Measurements from ENCODE around the gene FOXP1.

FOXP1 gene

GRCh38 chr3:71466483-71466882, 117.0 kb downstream of the FOXP1 start:
- Mint-ChIP-seq H3K4me3 (no peak overlapping the region), H3K27me3 (ENCODE audit: low read depth) (peaks cover 5% of the 10 kb centered on the region), H3K4me1 (ENCODE audit: low read depth) (peaks cover 3% of the 10 kb centered on the region), H3K9me3 (no peaks in the 10 kb centered on the region), H3K36me3 (ENCODE audit: low read depth) (peaks cover 3% of the 10 kb centered on the region), H3K27ac (no peak overlapping the region)

GRCh38 chr3:71465371-71466036, 118.0 kb downstream of the FOXP1 start:
- peaks cover 3% of the 10 kb centered on the region for H3K36me3 Mint-ChIP-seq (ENCODE audit: low read depth)
- H3K27me3 Mint-ChIP-seq (ENCODE audit: low read depth): peaks cover 12% of the 10 kb centered on the region
- peaks cover 8% of the 10 kb centered on the region for H3K4me1 Mint-ChIP-seq (ENCODE audit: low read depth)
- H3K9me3 Mint-ChIP-seq: no peaks in the 10 kb centered on the region
- H3K27ac Mint-ChIP-seq: no peak overlapping the region
- H3K4me3 Mint-ChIP-seq: no peak overlapping the region

DNA sequence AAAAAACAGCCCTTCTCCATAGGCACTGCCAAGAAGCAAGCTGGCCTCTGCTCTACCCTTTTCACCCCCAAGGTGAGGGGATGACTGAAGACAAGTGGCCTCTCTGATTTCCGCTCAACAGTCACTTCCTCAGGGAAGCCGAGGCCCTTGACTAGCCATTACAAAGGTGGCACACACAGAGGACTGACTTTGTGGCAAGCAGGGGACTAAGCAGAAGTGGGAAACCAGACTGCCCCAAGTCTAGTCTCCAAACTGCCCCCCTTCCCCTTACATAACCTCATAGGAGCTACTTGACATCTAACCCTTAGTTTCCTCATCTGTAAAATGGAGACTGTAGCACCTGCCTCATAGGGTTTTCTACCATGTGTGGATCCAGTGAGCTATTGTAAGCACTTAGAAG, 118.9 kb downstream of the FOXP1 start:
- peaks cover 8% of the 10 kb centered on the region for H3K4me1 Mint-ChIP-seq (ENCODE audit: low read depth)
- H3K4me3 Mint-ChIP-seq: no peak overlapping the region
- H3K27ac Mint-ChIP-seq: no peak overlapping the region
- H3K36me3 Mint-ChIP-seq (ENCODE audit: low read depth): peaks cover 3% of the 10 kb centered on the region
- H3K9me3 Mint-ChIP-seq: no peaks in the 10 kb centered on the region
- H3K27me3 Mint-ChIP-seq (ENCODE audit: low read depth): peaks cover 12% of the 10 kb centered on the region

DNA sequence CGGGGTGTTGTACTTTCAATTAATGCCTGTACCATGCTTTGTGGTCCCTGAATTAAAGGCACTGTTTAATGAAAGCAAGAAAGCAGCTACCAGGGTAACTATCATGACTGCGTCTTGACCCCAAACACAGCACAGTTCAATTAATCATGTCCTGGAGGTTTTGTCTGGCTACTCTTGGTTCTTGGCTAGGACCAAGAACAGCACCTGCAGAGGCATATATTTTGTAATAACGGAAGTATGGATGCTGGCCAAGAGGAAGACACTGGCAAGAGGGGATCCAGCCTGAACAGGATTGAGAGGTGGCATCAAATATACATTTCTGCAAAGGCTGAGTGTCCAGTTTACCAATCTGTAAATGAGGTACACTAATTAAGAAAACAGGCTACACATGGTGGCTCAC, 119.9 kb downstream of the FOXP1 start:
- Mint-ChIP-seq H3K9me3 (no peaks in the 10 kb centered on the region), H3K36me3 (ENCODE audit: low read depth) (peaks cover 3% of the 10 kb centered on the region), H3K27me3 (ENCODE audit: low read depth) (peaks cover 13% of the 10 kb centered on the region), H3K4me3 (no peak overlapping the region), H3K27ac (no peak overlapping the region), H3K4me1 (ENCODE audit: low read depth) (peaks cover 8% of the 10 kb centered on the region)

DNA sequence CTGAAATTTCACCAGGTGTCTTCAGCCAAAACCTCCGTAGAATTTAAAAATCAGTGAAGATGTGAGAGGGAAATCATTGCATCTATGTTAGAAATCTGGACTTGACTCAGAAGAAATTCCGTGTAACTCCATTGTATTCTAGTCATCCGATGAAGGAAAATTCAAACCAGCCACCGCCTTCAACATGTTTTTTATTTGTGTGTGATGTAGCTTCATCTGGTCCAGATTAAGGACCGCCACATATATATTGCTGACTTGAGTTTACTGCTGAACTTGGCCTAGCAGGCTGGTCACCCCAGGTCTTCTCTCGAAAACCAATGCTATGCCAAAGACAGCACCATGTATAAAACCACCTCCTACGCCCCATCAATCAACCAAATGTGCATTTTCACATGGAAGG, 120.9 kb downstream of the FOXP1 start:
- peaks cover 17% of the 10 kb centered on the region for H3K27me3 Mint-ChIP-seq (ENCODE audit: low read depth)

DNA sequence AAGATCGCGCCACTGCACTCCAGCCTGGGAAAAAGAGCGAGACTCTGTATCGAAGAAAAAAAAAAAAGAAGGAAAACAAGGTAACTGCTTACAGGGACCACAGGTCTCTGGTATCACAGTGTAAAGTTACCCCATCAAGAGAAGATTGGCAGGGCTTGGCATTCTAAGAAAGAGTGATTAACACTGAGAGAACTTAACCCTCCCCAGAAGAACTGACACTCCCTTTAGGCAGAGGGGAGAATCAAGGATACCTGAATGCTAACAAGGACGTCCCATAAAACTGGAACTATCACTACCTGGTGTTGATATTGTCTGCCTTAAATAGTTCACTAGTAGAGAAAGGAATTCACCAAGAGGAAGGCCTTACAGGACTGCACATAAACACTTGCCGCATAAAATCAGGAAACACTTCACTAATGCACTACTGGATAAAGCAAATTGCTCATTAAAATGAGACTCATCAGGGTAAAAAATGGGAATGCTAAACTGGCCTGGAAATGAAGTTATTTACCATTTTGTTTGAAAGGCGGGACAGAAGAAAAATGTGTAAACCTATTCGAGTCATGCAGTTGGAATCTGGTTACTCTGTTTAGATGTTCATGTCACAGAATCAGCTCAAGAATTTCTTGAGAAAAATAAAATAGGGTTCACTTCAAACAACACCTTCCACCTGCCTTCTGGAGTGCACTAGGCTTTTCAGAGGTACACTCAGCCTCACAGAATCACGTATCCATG, 121.6 kb downstream of the FOXP1 start:
- Mint-ChIP-seq H3K36me3 (ENCODE audit: low read depth) (peaks cover 3% of the 10 kb centered on the region), H3K4me1 (ENCODE audit: low read depth) (peaks cover 17% of the 10 kb centered on the region), H3K4me3 (no peak overlapping the region), H3K27me3 (ENCODE audit: low read depth) (peaks cover 21% of the 10 kb centered on the region), H3K27ac (no peak overlapping the region), H3K9me3 (no peaks in the 10 kb centered on the region)

More for the DNA sequence above, 120.9 kb downstream of the FOXP1 start:
- Mint-ChIP-seq H3K36me3 (ENCODE audit: low read depth) (peaks cover 3% of the 10 kb centered on the region), H3K27ac (no peak overlapping the region), H3K4me1 (ENCODE audit: low read depth) (peaks cover 14% of the 10 kb centered on the region), H3K4me3 (no peak overlapping the region), H3K9me3 (no peaks in the 10 kb centered on the region)

DNA sequence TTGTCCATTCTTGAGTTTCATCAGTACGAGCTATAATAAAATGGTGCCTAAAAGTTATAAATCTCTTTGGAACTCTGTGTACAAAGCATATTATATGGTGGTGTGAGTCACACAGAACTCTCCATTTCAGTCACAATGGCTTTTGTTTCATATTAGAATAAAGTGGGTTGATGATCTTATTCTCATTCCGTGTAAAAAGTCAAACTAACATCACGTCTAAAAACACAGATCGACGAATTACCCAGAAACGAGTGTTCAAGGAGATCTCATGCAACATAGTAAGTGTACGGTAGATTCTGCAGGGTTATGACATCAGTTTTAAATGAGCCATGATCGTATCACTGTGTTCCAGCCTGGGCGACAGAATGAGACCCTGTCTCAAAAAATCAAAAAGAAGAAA, 122.4 kb downstream of the FOXP1 start:
- H3K9me3 Mint-ChIP-seq: no peaks in the 10 kb centered on the region
- H3K36me3 Mint-ChIP-seq (ENCODE audit: low read depth): peaks cover 3% of the 10 kb centered on the region
- H3K4me1 Mint-ChIP-seq (ENCODE audit: low read depth): peaks cover 23% of the 10 kb centered on the region
- no peak overlapping the region for H3K4me3 Mint-ChIP-seq
- peaks cover 21% of the 10 kb centered on the region for H3K27me3 Mint-ChIP-seq (ENCODE audit: low read depth)
- H3K27ac Mint-ChIP-seq: no peak overlapping the region

DNA sequence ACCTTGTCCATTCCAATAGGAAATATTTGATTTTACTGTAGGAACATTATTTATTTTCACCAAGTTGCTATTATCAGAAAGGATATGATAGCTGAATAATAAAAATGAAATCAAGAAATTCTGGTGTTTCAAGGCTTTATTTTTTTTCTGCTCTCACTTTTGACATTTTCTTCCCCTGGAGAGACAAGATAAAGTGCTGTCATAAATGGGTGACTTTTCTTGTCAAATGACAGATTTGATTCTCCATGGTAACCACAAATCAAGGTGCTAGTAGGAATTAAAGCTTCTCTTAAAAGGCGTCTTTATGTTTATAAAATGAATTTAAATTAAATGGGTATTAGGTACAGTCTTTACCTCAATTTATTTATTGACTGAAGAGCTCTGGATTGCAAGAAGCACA, 124.6 kb downstream of the FOXP1 start:
- Mint-ChIP-seq H3K36me3 (ENCODE audit: low read depth) (peaks cover 4% of the 10 kb centered on the region), H3K9me3 (no peaks in the 10 kb centered on the region), H3K27ac (no peak overlapping the region), H3K4me3 (no peak overlapping the region), H3K4me1 (ENCODE audit: low read depth) (peaks cover 37% of the 10 kb centered on the region), H3K27me3 (ENCODE audit: low read depth) (peaks cover 27% of the 10 kb centered on the region)

DNA sequence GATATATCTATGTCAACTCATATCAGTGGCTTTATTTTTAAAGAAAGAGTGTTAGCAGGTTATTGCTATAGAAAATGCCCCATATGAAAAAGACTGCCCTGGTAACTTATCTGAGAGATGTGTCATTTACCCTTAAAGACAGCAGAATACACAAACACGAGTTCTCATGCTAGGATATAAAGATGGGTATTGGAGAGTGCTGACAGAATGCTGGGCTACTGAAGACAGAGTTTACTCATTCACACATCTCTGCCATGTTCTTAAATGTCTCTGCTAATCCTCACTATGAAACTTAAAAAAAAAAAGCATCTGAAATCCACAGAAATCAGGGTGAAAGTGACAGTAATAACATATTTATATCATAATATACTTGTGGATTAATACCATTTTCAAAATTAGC, 126.7 kb downstream of the FOXP1 start:
- H3K4me1 Mint-ChIP-seq (ENCODE audit: low read depth): peaks cover 48% of the 10 kb centered on the region

GRCh38 chr3:71456156-71456555, 127.4 kb downstream of the FOXP1 start:
- peaks cover 28% of the 10 kb centered on the region for H3K27me3 Mint-ChIP-seq (ENCODE audit: low read depth)
- H3K4me3 Mint-ChIP-seq: peak overlapping the region; percentile 64
- H3K36me3 Mint-ChIP-seq (ENCODE audit: low read depth): peaks cover 4% of the 10 kb centered on the region
- no peaks in the 10 kb centered on the region for H3K9me3 Mint-ChIP-seq
- no peak overlapping the region for H3K27ac Mint-ChIP-seq
- H3K4me1 Mint-ChIP-seq (ENCODE audit: low read depth): peaks cover 51% of the 10 kb centered on the region

More for the DNA sequence above, 126.7 kb downstream of the FOXP1 start:
- peaks cover 3% of the 10 kb centered on the region for H3K36me3 Mint-ChIP-seq (ENCODE audit: low read depth)
- H3K4me3 Mint-ChIP-seq: no peak overlapping the region
- no peak overlapping the region for H3K27ac Mint-ChIP-seq
- H3K27me3 Mint-ChIP-seq (ENCODE audit: low read depth): peaks cover 28% of the 10 kb centered on the region
- H3K9me3 Mint-ChIP-seq: no peaks in the 10 kb centered on the region

DNA sequence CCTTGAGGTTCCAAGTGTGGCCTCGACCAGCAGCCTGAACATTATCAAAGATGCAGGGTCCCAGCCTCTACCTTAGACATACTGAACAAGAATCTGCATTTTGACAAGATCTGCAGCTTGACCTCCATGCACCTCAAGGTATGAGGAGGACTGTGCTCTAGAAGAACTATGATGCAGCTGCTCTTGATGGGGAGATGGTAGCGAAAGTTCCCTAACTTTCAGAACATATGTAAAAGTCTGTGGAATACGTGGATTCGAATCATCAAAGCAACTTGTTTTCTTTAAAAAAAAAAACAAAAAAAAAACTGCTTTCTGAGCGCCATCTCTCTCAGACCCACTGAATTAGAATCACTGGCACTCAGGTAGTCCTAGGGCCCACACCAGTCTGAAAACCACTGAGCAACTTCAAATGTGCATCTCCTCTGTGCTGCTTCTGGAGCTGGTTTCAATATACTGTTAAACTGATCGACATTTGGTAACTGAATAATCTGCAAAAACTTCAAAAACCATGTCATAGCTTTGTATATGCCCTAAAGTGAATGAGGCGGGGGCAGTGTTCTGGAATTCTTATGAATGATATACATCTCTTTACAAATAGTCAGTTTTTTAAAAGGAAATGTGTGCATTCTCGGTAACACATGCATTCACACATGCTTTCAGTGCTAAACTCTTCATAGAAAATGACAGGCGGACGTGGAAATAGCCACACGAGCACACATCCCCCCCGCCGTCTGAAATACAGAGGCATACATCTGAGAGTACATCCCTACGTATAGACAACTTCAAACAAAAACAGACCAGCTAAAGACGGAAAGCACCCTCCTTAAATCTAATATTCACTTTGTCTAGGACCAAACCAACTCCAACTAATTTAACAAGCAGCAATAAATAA, 128.8 kb downstream of the FOXP1 start:
- H3K9me3 Mint-ChIP-seq: no peaks in the 10 kb centered on the region
- peak overlapping the region; percentile 75 for H3K27ac Mint-ChIP-seq
- H3K4me1 Mint-ChIP-seq (ENCODE audit: low read depth): peaks cover 56% of the 10 kb centered on the region

GRCh38 chr3:71453822-71454511, 129.6 kb downstream of the FOXP1 start:
- H3K9me3 Mint-ChIP-seq: no peaks in the 10 kb centered on the region
- H3K27me3 Mint-ChIP-seq (ENCODE audit: low read depth): peaks cover 27% of the 10 kb centered on the region
- H3K4me1 Mint-ChIP-seq (ENCODE audit: low read depth): peaks cover 59% of the 10 kb centered on the region
- peaks cover 7% of the 10 kb centered on the region for H3K36me3 Mint-ChIP-seq (ENCODE audit: low read depth)
- H3K4me3 Mint-ChIP-seq: peak overlapping the region; percentile 38
- H3K27ac Mint-ChIP-seq: peak overlapping the region; percentile 68

More for the DNA sequence above, 128.8 kb downstream of the FOXP1 start:
- H3K36me3 Mint-ChIP-seq (ENCODE audit: low read depth): peaks cover 7% of the 10 kb centered on the region
- peaks cover 30% of the 10 kb centered on the region for H3K27me3 Mint-ChIP-seq (ENCODE audit: low read depth)
- H3K4me3 Mint-ChIP-seq: peak overlapping the region; percentile 68

GRCh38 chr3:71453319-71453718, 130.2 kb downstream of the FOXP1 start:
- H3K9me3 Mint-ChIP-seq: no peaks in the 10 kb centered on the region
- no peak overlapping the region for H3K4me3 Mint-ChIP-seq
- H3K27me3 Mint-ChIP-seq (ENCODE audit: low read depth): peaks cover 27% of the 10 kb centered on the region
- peaks cover 60% of the 10 kb centered on the region for H3K4me1 Mint-ChIP-seq (ENCODE audit: low read depth)
- H3K27ac Mint-ChIP-seq: no peak overlapping the region
- peaks cover 7% of the 10 kb centered on the region for H3K36me3 Mint-ChIP-seq (ENCODE audit: low read depth)

GRCh38 chr3:71451812-71452211, 131.7 kb downstream of the FOXP1 start:
- H3K27ac Mint-ChIP-seq: no peak overlapping the region
- H3K4me3 Mint-ChIP-seq: no peak overlapping the region
- H3K36me3 Mint-ChIP-seq (ENCODE audit: low read depth): peaks cover 8% of the 10 kb centered on the region
- no peaks in the 10 kb centered on the region for H3K9me3 Mint-ChIP-seq
- H3K27me3 Mint-ChIP-seq (ENCODE audit: low read depth): peaks cover 15% of the 10 kb centered on the region
- H3K4me1 Mint-ChIP-seq (ENCODE audit: low read depth): peaks cover 64% of the 10 kb centered on the region
